Muscle of leg (tissue), 11 donors: Measurements from ENCODE around the gene SEPTIN1. TPM values are rescaled to one million over a fixed set of nuclear protein-coding genes. Genes with fewer than 3 reads are reported as not detected.
A peak's percentile ranks its signal among the peaks of the same experiment; 100 is the strongest.
"Not testable (repeated sequence)": the region's sequence is repeated elsewhere in the genome, so short reads cannot be mapped to it uniquely, and the experiment has no call there.

Experiments
- DNase-seq: peaks from one replicate; pipeline ENCODE4 v3.0.0; 2013
- H3K27ac ChIP-seq: one replicate; pipeline ENCODE4 v1.5.1; 2013; ENCODE audit warnings: mild to moderate bottlenecking, low read length, control low read depth
- H3K27me3 ChIP-seq: one replicate; pipeline ENCODE4 v1.6.1; 2013; ENCODE audit warnings: low read length; ENCODE audit not compliant: control insufficient read depth, insufficient read depth
- H3K36me3 ChIP-seq: one replicate; pipeline ENCODE4 v1.6.1; 2013; ENCODE audit warnings: low read length; ENCODE audit not compliant: control insufficient read depth, insufficient read depth
- H3K4me1 ChIP-seq: one replicate; pipeline ENCODE4 v1.6.1; 2013; ENCODE audit warnings: low read length; ENCODE audit not compliant: control insufficient read depth, insufficient read depth
- H3K4me3 ChIP-seq: one replicate; pipeline ENCODE4 v1.5.1; 2013; ENCODE audit warnings: low read length, control low read depth
- H3K9me3 ChIP-seq: replicated peaks from 2 replicates; pipeline ENCODE4 v1.6.1; 2013; ENCODE audit warnings: low read depth, low read length; ENCODE audit not compliant: control insufficient read depth
- WGBS: methylation state at CpG from one replicate; pipeline ENCODE4 v1.1.5; 2013; ENCODE audit warnings: missing lambda C conversion rate; ENCODE audit not compliant: insufficient coverage; 5-methylcytosine and 5-hydroxymethylcytosine counted together
- polyA plus RNA-seq, 8 donors: library from polyadenylated mRNA; unstranded; fragments of 120-200 nt; gene quantifications; one replicate each; pipeline versions ENCODE4 v1.2.1 to v1.2.3, GENCODE V29; 2013; ENCODE audit warnings: inconsistent platforms in 1 of 8, low replicate concordance in 1 of 8; ENCODE audit not compliant: insufficient read length in 8 of 8, insufficient read depth in 1 of 8
- total RNA-seq: library from RNA; stranded (reverse); fragments of 120-200 nt; gene quantifications from one replicate; pipeline ENCODE4 v1.2.4, GENCODE V29; 2013

The SEPTIN1 gene
- total and polyA plus RNA-seq, 9 donors = 0.18 to 4.7 (median 2.5) TPM

DNA sequence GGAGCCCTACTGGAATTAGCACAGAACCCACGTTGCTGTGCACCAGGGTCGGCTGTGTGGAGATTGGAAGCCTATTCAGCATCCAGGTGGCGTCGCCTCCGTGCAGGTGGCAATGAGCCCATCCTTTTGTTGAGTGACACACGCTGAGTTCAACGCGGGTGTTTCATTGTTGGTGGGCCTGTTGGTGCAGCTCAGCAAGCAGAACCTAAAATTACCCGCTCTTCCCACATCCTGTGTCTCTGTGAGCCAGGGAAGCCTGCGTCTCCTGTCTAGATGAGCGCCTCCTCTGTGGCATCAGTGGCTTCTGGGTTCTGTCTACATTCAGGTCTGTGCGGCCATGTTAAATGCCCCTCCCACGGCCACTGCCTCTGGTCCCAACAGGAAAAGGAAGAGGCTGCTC is 41.7 kb downstream of the SEPTIN1 start:
- 93% methylated on average over 13 of the region's 13 CpGs for WGBS
- no peak overlapping the region for H3K4me3 ChIP-seq
- peaks cover 4% of the 10 kb centered on the region for H3K4me1 ChIP-seq
- no peak for DNase-seq
- no peaks in the 10 kb centered on the region for H3K9me3 ChIP-seq
- no peaks in the 10 kb centered on the region for H3K36me3 ChIP-seq
- no peak overlapping the region for H3K27ac ChIP-seq
- H3K27me3 ChIP-seq = no peaks in the 10 kb centered on the region

DNA sequence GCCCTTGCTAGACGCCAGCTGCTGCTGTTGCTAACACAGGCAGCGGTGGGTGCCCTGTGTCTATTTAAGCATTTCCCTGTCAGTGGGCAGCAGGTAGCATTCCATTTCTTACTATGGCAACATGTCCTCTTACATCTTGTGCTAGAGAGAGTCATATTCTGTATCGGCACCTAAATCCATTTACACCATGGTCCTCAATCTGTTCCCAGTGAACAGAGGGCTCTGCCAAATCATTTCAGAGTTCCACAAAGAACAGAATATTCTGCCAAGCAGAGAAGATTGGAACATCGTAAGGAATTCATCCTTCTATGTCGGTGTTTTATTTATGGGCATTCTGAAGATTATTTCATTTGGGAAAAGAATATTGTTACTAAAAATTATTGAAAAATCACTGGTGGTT is 43.6 kb downstream of the SEPTIN1 start:
- not testable (repeated sequence) for H3K4me1 ChIP-seq, H3K27me3 ChIP-seq, DNase-seq, H3K9me3 ChIP-seq, H3K27ac ChIP-seq, H3K36me3 ChIP-seq, H3K4me3 ChIP-seq
- WGBS = no CpG with 5 or more reads among the region's 5 CpGs

- H3K4me1 ChIP-seq, H3K9me3 ChIP-seq, H3K27me3 ChIP-seq, H3K4me3 ChIP-seq, H3K36me3 ChIP-seq, H3K27ac ChIP-seq, DNase-seq: not testable (repeated sequence)
- WGBS = 80% methylated on average over 4 of the region's 10 CpGs
Observed at GRCh38 chr16:30337964-30338357, 44.4 kb downstream of the SEPTIN1 start.

GRCh38 chr16:30335598-30336474 is 46.5 kb downstream of the SEPTIN1 start:
- DNase-seq = no peak
- H3K4me1 ChIP-seq = peaks cover 4% of the 10 kb centered on the region
- H3K36me3 ChIP-seq = no peaks in the 10 kb centered on the region
- 54% methylated on average over 15 of the region's 17 CpGs for WGBS
- H3K4me3 ChIP-seq = peak overlapping the region; percentile 12
- peak overlapping the region; percentile 10 for H3K27ac ChIP-seq
- H3K9me3 ChIP-seq = no peaks in the 10 kb centered on the region
- H3K27me3 ChIP-seq = no peaks in the 10 kb centered on the region

DNA sequence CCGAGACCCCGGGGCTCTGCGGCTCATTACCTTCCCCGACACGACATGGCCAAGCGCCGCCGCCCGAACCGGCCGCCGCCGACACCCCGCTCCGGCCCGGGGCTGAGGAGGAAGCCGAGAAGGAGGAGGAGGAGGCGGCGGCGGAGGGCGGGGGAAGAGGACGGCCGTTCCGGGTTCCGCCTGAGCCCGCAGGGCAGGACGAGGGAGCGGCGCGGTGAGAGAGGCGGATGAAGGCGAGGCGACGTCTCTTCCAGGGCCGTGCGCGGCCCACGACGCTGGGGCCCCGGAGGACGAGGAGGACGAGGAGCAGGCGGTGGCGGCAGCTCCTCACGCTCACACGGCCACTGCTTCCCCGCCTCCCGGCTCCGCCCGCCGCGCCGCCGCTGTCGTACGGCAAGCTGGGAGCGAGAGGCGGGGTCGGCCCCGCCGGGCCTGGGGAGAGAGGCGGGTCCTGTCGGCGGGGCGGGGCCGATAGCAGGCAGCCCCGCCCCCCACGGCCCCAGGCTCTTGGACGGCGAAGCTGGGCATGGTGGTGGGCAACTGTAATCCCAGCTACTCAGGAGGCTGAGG is 47.2 kb downstream of the SEPTIN1 start:
- Histone ChIP-seq H3K27ac (peak overlapping the region; percentile 96), H3K4me3 (peak overlapping the region; percentile 68)
- DNase-seq = peak; percentile 85
- not testable (repeated sequence) for H3K27me3 ChIP-seq, H3K36me3 ChIP-seq, H3K9me3 ChIP-seq, H3K4me1 ChIP-seq
- WGBS = 0% methylated on average over 70 of the region's 70 CpGs

DNA sequence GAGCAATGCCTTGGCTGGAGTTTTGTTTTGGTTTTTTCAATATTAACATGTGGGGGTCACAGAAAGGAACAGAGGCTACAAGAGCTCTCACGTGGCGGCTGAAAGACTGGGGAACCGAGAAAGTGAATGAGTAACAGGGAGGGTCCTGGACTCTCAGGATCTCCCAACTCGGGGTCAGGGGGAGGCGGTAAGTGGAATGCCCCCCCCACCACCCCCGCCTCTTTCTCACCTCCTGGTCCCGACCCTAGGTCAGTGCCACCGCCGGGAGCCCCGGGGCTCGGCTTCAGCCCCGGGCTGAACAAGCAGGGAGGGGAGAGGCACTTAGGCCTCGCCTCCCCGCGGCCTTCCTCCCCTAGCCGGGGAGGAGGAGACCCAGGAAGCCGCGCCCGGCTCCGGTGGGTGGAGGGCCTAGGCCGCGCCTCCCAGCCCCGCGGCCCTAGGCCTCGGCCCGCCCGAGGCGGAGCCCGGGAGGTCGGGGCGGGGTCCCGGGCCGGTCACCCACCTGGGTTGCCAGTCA is 47.8 kb downstream of the SEPTIN1 start:
- H3K27me3 ChIP-seq, H3K36me3 ChIP-seq, H3K4me1 ChIP-seq, H3K9me3 ChIP-seq: not testable (repeated sequence)
- WGBS = no CpG with 5 or more reads among the region's 33 CpGs
- H3K4me3 ChIP-seq = peak overlapping the region; percentile 68
- peak; percentile 92 for DNase-seq
- H3K27ac ChIP-seq = peak overlapping the region; percentile 96

Other genes starting within 250 kb of the SEPTIN1 start
- 4.7 TPM for gene CORO1A, start 199.0 kb downstream of the SEPTIN1 start, total RNA-seq
- 10 to 100 TPM; 14.1 to 28.0 (median 20.5) TPM for gene CORO1A, start 199.0 kb downstream of the SEPTIN1 start, polyA plus RNA-seq
- 81.7 TPM for gene BOLA2B, start 188.9 kb downstream of the SEPTIN1 start, total RNA-seq
- gene BOLA2B, start 188.9 kb downstream of the SEPTIN1 start, polyA plus RNA-seq = 10 to 100 TPM; 24.0 to 34.6 (median 30.5) TPM
- 11.9 TPM for gene SLX1A, start 188.7 kb downstream of the SEPTIN1 start, total RNA-seq
- gene SLX1A, start 188.7 kb downstream of the SEPTIN1 start, polyA plus RNA-seq = 10 to 100 TPM; 11.1 to 27.3 (median 17.7) TPM
- 6.3 TPM for gene SULT1A3, start 183.3 kb downstream of the SEPTIN1 start, total RNA-seq
- 1 to 10 TPM; 2.2 to 6.5 (median 4.2) TPM for gene SULT1A3, start 183.3 kb downstream of the SEPTIN1 start, polyA plus RNA-seq
- 2.8 TPM for gene NPIPB13, start 134.1 kb downstream of the SEPTIN1 start, total RNA-seq
- gene NPIPB13, start 134.1 kb downstream of the SEPTIN1 start, polyA plus RNA-seq = 1 to 10 TPM; 1.8 to 8.3 (median 4.5) TPM
- gene CD2BP2, start 27.3 kb downstream of the SEPTIN1 start, total RNA-seq = 34.0 TPM
- gene CD2BP2, start 27.3 kb downstream of the SEPTIN1 start, polyA plus RNA-seq = 10 to 100 TPM; 32.3 to 44.2 (median 38.8) TPM
- gene TBC1D10B, start 12.1 kb downstream of the SEPTIN1 start, total RNA-seq = 16.9 TPM
- 10 to 100 TPM; 27.4 to 38.9 (median 33.5) TPM for gene TBC1D10B, start 12.1 kb downstream of the SEPTIN1 start, polyA plus RNA-seq
- 10,279 TPM for gene MYL11, start 7.8 kb downstream of the SEPTIN1 start, total RNA-seq
- gene MYL11, start 7.8 kb downstream of the SEPTIN1 start, polyA plus RNA-seq = 1,000 to 10,000 TPM; 4,424 to 9,154 (median 7,934) TPM
- gene ZNF48, start 12.9 kb upstream of the SEPTIN1 start, total RNA-seq = 5.7 TPM
- gene ZNF48, start 12.9 kb upstream of the SEPTIN1 start, polyA plus RNA-seq = 1 to 10 TPM; 5.0 to 8.3 (median 6.8) TPM
- gene ZNF771, start 25.0 kb upstream of the SEPTIN1 start, total RNA-seq = 6.9 TPM
- gene ZNF771, start 25.0 kb upstream of the SEPTIN1 start, polyA plus RNA-seq = 1 to 10 TPM; 4.4 to 8.1 (median 7.0) TPM
- gene DCTPP1, start 47.5 kb upstream of the SEPTIN1 start, total RNA-seq = 13.0 TPM
- 10 to 100 TPM; 30.1 to 36.5 (median 34.0) TPM for gene DCTPP1, start 47.5 kb upstream of the SEPTIN1 start, polyA plus RNA-seq
- gene SEPHS2, start 63.3 kb upstream of the SEPTIN1 start, total RNA-seq = 3.5 TPM
- 10 to 100 TPM; 15.3 to 19.8 (median 16.6) TPM for gene SEPHS2, start 63.3 kb upstream of the SEPTIN1 start, polyA plus RNA-seq
- 0.89 TPM for gene ITGAL, start 90.2 kb upstream of the SEPTIN1 start, total RNA-seq
- gene ITGAL, start 90.2 kb upstream of the SEPTIN1 start, polyA plus RNA-seq = 1 to 10 TPM; 1.4 to 2.8 (median 2.2) TPM
- 25.9 TPM for gene ZNF768, start 144.0 kb upstream of the SEPTIN1 start, total RNA-seq
- 10 to 100 TPM; 28.1 to 35.0 (median 31.4) TPM for gene ZNF768, start 144.0 kb upstream of the SEPTIN1 start, polyA plus RNA-seq
- 8.2 TPM for gene ZNF747, start 152.3 kb upstream of the SEPTIN1 start, total RNA-seq
- 1 to 10 TPM; 5.9 to 7.8 (median 7.2) TPM for gene ZNF747, start 152.3 kb upstream of the SEPTIN1 start, polyA plus RNA-seq
- 5.2 TPM for gene ZNF764, start 175.8 kb upstream of the SEPTIN1 start, total RNA-seq
- gene ZNF764, start 175.8 kb upstream of the SEPTIN1 start, polyA plus RNA-seq = 1 to 10 TPM; 6.1 to 9.7 (median 7.9) TPM
- gene ZNF688, start 189.2 kb upstream of the SEPTIN1 start, total RNA-seq = 10.6 TPM
- gene ZNF688, start 189.2 kb upstream of the SEPTIN1 start, polyA plus RNA-seq = 10 to 100 TPM in 3 of 8 donors, 1 to 10 TPM in 5; 7.0 to 14.6 (median 9.3) TPM
- 9.7 TPM for gene ZNF785, start 203.1 kb upstream of the SEPTIN1 start, total RNA-seq
- gene ZNF785, start 203.1 kb upstream of the SEPTIN1 start, polyA plus RNA-seq = 10 to 100 TPM; 10.1 to 16.6 (median 12.3) TPM
- 5.8 TPM for gene ZNF689, start 227.8 kb upstream of the SEPTIN1 start, total RNA-seq
- 1 to 10 TPM; 7.0 to 8.7 (median 7.6) TPM for gene ZNF689, start 227.8 kb upstream of the SEPTIN1 start, polyA plus RNA-seq